ENCODE results near the gene PPP6R2.
A peak's percentile ranks its signal among the peaks of the same experiment; 100 is the strongest.

PPP6R2 gene

GRCh38 chr22:50468626-50469025, 125.5 kb downstream of the PPP6R2 start:
- DNase-seq (ENCODE audit: low read depth) = no peak

GRCh38 chr22:50469377-50470305, 126.5 kb downstream of the PPP6R2 start:
- peak; percentile 61 for DNase-seq (ENCODE audit: low read depth)

- no peak for DNase-seq (ENCODE audit: low read depth)
These were observed 127.4 kb downstream of the PPP6R2 start for GRCh38 chr22:50470491-50470890.

- no peak for DNase-seq (ENCODE audit: low read depth)
These were observed 128.2 kb downstream of the PPP6R2 start for GRCh38 chr22:50471197-50471847.

- no peak for DNase-seq (ENCODE audit: low read depth)
These were observed 128.8 kb downstream of the PPP6R2 start for GRCh38 chr22:50471962-50472361.

GRCh38 chr22:50473088-50473487, 130.0 kb downstream of the PPP6R2 start:
- DNase-seq (ENCODE audit: low read depth) = no peak

- no peak for DNase-seq (ENCODE audit: low read depth)
These were observed 130.9 kb downstream of the PPP6R2 start for GRCh38 chr22:50473855-50474671.

- peak; percentile 79 for DNase-seq (ENCODE audit: low read depth)
These were observed 131.9 kb downstream of the PPP6R2 start, which contains the start of gene SBF1 for GRCh38 chr22:50474710-50475651. Gene SBF1, minus strand, starts transcription at chr22:50475035. Its CDS starts 195 bp downstream, at chr22:50474840.

- no peak for DNase-seq (ENCODE audit: low read depth)
These were observed 132.5 kb downstream of the PPP6R2 start for GRCh38 chr22:50475652-50476002.

- DNase-seq (ENCODE audit: low read depth) = no peak
These were observed 133.7 kb downstream of the PPP6R2 start for GRCh38 chr22:50476868-50477267.

GRCh38 chr22:50477923-50478322, 134.8 kb downstream of the PPP6R2 start:
- no peak for DNase-seq (ENCODE audit: low read depth)

GRCh38 chr22:50479721-50480120, 136.6 kb downstream of the PPP6R2 start:
- no peak for DNase-seq (ENCODE audit: low read depth)

- DNase-seq (ENCODE audit: low read depth) = no peak
These were observed 137.9 kb downstream of the PPP6R2 start for GRCh38 chr22:50481045-50481439.

GRCh38 chr22:50481440-50482106, 138.4 kb downstream of the PPP6R2 start, which contains the start of gene ADM2:
Gene ADM2, plus strand, starts transcription at chr22:50481543. Its CDS starts 305 bp downstream, at chr22:50481848.
- no peak for DNase-seq (ENCODE audit: low read depth)

- no peak for DNase-seq (ENCODE audit: low read depth)
These were observed 139.3 kb downstream of the PPP6R2 start for GRCh38 chr22:50482107-50483074.

GRCh38 chr22:50483106-50483505, 140.0 kb downstream of the PPP6R2 start:
- no peak for DNase-seq (ENCODE audit: low read depth)

- DNase-seq (ENCODE audit: low read depth) = no peak
These were observed 140.4 kb downstream of the PPP6R2 start for GRCh38 chr22:50483556-50483955.

GRCh38 chr22:50483977-50484853, 141.1 kb downstream of the PPP6R2 start:
- DNase-seq (ENCODE audit: low read depth) = no peak
